SK-N-SH (cell line): Measurements from ENCODE around the gene CAMKMT.

ENCODE experiments used
- EP300 ChIP-seq, 2 experiments: IDR thresholded peaks; 2 replicates each; pipeline versions ENCODE4 v1.4.0 to v1.6.1; 2012; ENCODE audit warnings: borderline replicate concordance in 1 of 2, low read depth in 1 of 2, low read length in 1 of 2
- FOSL2 ChIP-seq: IDR thresholded peaks from 2 replicates; pipeline ENCODE4 v1.4.0; 2012; ENCODE audit warnings: low read depth, mild to moderate bottlenecking, moderate library complexity, borderline replicate concordance
- FOXM1 ChIP-seq: IDR thresholded peaks from 2 replicates; pipeline ENCODE4 v1.4.0; 2012; ENCODE audit warnings: low read depth, mild to moderate bottlenecking
- GATA2 ChIP-seq: sonication (generic); formaldehyde crosslinking; IDR thresholded peaks from 2 replicates; pipeline ENCODE4 v1.5.0; 2020; ENCODE audit warnings: mild to moderate bottlenecking, missing genetic modification reagents
- NFIC ChIP-seq: IDR thresholded peaks from 2 replicates; pipeline ENCODE4 v1.4.0; 2012; ENCODE audit warnings: borderline replicate concordance
- POLR2AphosphoS5 ChIP-seq: IDR thresholded peaks from 2 replicates; pipeline ENCODE4 v1.6.1; 2012; ENCODE audit warnings: low read depth, low read length
- RFX5 ChIP-seq: IDR thresholded peaks from 2 replicates; pipeline ENCODE4 v1.6.1; 2012; ENCODE audit warnings: mild to moderate bottlenecking, improper control_type of control experiment, low read length
- RXRA ChIP-seq: IDR thresholded peaks from 2 replicates; pipeline ENCODE4 v1.4.0; 2012; ENCODE audit warnings: low read depth, mild to moderate bottlenecking, borderline replicate concordance
- TCF12 ChIP-seq: IDR thresholded peaks from 2 replicates; pipeline ENCODE4 v1.4.0; 2012
- TF ChIP-seq, protein P1 (sequence below): fragments of 200-600 bp; sonication (generic); IDR thresholded peaks from 2 replicates; pipeline ENCODE4 v1.6.1; 2017; ENCODE audit warnings: antibody characterized with exemption, mild to moderate bottlenecking, moderate library complexity
- TF ChIP-seq, protein P2 (sequence below): IDR thresholded peaks from 2 replicates; pipeline ENCODE4 v1.6.1; 2012; ENCODE audit warnings: mild to moderate bottlenecking, low read depth, low read length, moderate library complexity
- TF ChIP-seq, protein P3 (sequence below): IDR thresholded peaks from 2 replicates; pipeline ENCODE4; 2012
- TF ChIP-seq, protein P4 (sequence below): IDR thresholded peaks from 2 replicates; pipeline ENCODE4 v1.4.0; 2012; ENCODE audit warnings: low read depth

DNA sequence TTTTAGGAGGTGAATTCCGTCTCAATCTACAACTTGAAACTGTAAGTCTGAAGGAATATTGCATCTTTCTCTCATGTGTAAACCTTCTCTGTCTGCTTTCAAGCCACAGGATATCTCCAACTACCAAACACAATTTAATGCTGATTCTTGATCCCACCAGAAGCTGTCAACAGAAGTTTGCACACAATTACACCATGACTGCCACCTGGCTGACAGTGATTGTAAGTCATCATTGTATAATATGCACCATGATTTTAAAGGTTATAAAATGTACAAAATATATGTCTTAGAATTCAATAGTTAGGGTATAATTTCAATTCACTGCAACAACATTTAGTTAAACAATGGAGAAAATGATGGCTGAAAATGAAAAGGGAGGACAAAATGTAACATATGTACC lies 18.9 kb upstream of the CAMKMT start:
- TF ChIP-seq, protein P1, sequence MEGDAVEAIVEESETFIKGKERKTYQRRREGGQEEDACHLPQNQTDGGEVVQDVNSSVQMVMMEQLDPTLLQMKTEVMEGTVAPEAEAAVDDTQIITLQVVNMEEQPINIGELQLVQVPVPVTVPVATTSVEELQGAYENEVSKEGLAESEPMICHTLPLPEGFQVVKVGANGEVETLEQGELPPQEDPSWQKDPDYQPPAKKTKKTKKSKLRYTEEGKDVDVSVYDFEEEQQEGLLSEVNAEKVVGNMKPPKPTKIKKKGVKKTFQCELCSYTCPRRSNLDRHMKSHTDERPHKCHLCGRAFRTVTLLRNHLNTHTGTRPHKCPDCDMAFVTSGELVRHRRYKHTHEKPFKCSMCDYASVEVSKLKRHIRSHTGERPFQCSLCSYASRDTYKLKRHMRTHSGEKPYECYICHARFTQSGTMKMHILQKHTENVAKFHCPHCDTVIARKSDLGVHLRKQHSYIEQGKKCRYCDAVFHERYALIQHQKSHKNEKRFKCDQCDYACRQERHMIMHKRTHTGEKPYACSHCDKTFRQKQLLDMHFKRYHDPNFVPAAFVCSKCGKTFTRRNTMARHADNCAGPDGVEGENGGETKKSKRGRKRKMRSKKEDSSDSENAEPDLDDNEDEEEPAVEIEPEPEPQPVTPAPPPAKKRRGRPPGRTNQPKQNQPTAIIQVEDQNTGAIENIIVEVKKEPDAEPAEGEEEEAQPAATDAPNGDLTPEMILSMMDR: peak; percentile 51
- TF ChIP-seq POLR2AphosphoS5 (no peak), RXRA (no peak), TCF12 (no peak), FOXM1 (no peak), NFIC (no peak), FOSL2 (no peak), EP300 (IDR thresholded peaks at IDR 0.05; ENCODE audit: borderline replicate concordance in 1 of 2, low read depth in 1 of 2, low read length in 1 of 2) (no peak), RFX5 (no peak), GATA2 (CRISPR knock-in tag) (no peak)
- TF ChIP-seq, protein P2, sequence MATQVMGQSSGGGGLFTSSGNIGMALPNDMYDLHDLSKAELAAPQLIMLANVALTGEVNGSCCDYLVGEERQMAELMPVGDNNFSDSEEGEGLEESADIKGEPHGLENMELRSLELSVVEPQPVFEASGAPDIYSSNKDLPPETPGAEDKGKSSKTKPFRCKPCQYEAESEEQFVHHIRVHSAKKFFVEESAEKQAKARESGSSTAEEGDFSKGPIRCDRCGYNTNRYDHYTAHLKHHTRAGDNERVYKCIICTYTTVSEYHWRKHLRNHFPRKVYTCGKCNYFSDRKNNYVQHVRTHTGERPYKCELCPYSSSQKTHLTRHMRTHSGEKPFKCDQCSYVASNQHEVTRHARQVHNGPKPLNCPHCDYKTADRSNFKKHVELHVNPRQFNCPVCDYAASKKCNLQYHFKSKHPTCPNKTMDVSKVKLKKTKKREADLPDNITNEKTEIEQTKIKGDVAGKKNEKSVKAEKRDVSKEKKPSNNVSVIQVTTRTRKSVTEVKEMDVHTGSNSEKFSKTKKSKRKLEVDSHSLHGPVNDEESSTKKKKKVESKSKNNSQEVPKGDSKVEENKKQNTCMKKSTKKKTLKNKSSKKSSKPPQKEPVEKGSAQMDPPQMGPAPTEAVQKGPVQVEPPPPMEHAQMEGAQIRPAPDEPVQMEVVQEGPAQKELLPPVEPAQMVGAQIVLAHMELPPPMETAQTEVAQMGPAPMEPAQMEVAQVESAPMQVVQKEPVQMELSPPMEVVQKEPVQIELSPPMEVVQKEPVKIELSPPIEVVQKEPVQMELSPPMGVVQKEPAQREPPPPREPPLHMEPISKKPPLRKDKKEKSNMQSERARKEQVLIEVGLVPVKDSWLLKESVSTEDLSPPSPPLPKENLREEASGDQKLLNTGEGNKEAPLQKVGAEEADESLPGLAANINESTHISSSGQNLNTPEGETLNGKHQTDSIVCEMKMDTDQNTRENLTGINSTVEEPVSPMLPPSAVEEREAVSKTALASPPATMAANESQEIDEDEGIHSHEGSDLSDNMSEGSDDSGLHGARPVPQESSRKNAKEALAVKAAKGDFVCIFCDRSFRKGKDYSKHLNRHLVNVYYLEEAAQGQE: no peak
- TF ChIP-seq, protein P3, sequence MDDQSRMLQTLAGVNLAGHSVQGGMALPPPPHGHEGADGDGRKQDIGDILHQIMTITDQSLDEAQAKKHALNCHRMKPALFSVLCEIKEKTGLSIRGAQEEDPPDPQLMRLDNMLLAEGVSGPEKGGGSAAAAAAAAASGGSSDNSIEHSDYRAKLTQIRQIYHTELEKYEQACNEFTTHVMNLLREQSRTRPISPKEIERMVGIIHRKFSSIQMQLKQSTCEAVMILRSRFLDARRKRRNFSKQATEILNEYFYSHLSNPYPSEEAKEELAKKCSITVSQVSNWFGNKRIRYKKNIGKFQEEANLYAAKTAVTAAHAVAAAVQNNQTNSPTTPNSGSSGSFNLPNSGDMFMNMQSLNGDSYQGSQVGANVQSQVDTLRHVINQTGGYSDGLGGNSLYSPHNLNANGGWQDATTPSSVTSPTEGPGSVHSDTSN: no peak
- TF ChIP-seq, protein P4, sequence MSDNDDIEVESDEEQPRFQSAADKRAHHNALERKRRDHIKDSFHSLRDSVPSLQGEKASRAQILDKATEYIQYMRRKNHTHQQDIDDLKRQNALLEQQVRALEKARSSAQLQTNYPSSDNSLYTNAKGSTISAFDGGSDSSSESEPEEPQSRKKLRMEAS: no peak
